Fibroblast of mammary gland (primary cell): Measurements from ENCODE around the gene GSG1L.

Experiments used
- DNase-seq: peaks from one replicate; pipeline ENCODE4 v3.0.0-alpha.2; 2010; ENCODE audit warnings: low read depth
- H3K4me3 ChIP-seq: 2 replicates; pipeline ENCODE4 v1.5.1; 2011; ENCODE audit warnings: low read depth, mild to moderate bottlenecking, low read length, moderate library complexity; ENCODE audit not compliant: control insufficient read depth
- TF ChIP-seq, protein P1 (sequence below): conservative IDR thresholded peaks from 2 replicates; pipeline ENCODE4 v1.5.1; 2011; ENCODE audit warnings: low read depth, low read length, inconsistent platforms; ENCODE audit not compliant: control insufficient read depth, insufficient read depth

GSG1L gene

GRCh38 chr16:27781981-27782880 is 281.3 kb downstream of the GSG1L start:
- no peak for DNase-seq
- H3K4me3 ChIP-seq: no peak overlapping the region
- TF ChIP-seq, protein P1, sequence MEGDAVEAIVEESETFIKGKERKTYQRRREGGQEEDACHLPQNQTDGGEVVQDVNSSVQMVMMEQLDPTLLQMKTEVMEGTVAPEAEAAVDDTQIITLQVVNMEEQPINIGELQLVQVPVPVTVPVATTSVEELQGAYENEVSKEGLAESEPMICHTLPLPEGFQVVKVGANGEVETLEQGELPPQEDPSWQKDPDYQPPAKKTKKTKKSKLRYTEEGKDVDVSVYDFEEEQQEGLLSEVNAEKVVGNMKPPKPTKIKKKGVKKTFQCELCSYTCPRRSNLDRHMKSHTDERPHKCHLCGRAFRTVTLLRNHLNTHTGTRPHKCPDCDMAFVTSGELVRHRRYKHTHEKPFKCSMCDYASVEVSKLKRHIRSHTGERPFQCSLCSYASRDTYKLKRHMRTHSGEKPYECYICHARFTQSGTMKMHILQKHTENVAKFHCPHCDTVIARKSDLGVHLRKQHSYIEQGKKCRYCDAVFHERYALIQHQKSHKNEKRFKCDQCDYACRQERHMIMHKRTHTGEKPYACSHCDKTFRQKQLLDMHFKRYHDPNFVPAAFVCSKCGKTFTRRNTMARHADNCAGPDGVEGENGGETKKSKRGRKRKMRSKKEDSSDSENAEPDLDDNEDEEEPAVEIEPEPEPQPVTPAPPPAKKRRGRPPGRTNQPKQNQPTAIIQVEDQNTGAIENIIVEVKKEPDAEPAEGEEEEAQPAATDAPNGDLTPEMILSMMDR: no peak

- no peak overlapping the region for H3K4me3 ChIP-seq
- TF ChIP-seq, protein P1: no peak
- peak; percentile 7 for DNase-seq
Observed at GRCh38 chr16:27781195-27781524, 282.4 kb downstream of the GSG1L start.

DNA sequence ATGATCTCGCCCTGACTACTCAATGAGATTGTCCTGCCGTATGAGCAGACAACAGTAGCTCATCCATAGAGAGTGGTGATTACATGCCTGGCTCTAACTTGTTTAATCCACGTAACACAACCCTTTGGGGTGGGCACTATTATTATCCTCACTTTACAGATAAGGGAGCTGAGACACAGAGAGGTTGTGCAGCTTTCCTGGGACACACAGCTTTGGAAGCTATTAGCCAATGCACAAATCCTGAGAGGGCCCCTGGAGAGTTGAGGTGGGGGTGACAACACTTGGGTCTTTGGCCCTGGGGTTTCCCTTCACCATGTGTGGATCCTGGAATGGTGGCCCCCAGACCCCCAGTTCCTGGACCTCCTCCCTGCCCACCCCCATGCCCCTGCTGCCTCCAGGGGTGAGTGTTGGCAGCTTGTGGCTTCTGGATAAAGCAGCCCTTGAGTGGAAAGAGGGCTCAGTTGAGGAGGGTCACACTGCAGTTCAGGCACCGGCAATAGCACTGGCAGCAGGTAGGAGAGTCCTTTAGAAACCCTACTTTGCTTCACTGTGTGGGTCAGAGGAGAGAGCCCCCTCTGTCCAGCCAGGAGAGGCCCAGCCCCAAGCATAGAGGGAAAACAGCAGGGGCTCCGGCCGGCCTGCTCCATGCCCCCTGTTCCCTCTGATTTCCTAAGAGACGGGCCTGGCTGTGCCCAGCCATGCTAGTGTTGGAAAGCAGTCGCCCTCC is 282.9 kb downstream of the GSG1L start:
- peak; percentile 26 for DNase-seq
- TF ChIP-seq, protein P1: no peak
- H3K4me3 ChIP-seq: no peak overlapping the region

DNA sequence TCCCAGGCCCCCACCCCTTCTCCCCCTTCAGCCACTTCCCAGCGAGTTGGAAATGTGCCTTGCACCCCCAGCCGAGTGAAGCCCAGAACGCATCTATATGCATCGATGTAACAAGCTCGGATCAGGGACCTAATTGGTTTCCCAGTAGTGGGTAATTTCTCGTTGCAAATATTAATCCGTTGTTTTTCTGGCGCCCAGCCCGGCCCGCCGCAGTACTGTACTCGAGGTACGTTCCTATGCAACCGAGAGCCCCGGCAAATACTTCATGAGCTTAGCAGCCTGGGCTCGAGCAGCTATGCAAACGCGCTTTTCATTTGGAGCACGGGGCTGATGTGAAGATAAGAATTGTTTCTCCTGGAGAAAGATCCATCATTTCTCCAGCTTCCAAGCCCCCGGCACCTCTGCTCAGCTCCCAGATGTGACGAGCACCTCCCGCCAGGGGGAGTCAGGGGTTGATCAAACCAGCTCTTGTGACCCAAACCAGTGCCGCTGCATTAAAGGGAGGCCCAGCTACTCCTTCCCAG is 283.8 kb downstream of the GSG1L start:
- TF ChIP-seq, protein P1: peak; percentile 67
- DNase-seq: peak; percentile 61
- H3K4me3 ChIP-seq: no peak overlapping the region

DNA sequence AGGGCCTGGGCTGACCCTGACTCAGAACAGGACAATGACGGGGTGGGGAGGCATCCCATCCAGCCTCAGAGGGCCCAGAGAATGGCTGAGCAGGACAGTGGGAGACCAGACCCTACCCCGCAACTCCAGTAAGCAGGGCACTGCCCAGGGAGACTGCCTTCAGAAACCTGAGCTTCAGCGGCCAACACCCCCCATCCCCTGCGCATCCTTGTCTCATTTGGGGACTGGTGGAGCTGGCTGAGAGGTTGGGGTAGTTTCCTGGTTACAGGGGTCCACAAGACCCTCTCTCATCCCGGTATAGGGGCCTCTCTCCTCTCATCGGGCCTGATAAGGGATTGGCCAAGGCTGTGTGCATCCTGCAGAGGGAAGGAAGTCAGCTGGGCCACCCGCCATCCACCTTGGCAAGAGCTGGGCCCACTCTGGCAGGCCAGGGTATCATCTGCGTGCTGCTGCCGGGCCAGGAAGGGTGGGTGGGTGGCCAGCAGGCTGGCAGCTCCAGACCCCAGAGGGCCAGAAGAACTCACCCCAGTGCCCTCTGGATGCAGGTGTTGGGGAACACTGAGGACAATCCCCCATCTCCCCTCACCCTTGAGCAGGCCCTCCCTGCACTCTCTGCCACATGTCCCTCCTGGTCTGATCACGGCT is 284.5 kb downstream of the GSG1L start:
- H3K4me3 ChIP-seq: no peak overlapping the region
- TF ChIP-seq, protein P1: no peak
- no peak for DNase-seq

DNA sequence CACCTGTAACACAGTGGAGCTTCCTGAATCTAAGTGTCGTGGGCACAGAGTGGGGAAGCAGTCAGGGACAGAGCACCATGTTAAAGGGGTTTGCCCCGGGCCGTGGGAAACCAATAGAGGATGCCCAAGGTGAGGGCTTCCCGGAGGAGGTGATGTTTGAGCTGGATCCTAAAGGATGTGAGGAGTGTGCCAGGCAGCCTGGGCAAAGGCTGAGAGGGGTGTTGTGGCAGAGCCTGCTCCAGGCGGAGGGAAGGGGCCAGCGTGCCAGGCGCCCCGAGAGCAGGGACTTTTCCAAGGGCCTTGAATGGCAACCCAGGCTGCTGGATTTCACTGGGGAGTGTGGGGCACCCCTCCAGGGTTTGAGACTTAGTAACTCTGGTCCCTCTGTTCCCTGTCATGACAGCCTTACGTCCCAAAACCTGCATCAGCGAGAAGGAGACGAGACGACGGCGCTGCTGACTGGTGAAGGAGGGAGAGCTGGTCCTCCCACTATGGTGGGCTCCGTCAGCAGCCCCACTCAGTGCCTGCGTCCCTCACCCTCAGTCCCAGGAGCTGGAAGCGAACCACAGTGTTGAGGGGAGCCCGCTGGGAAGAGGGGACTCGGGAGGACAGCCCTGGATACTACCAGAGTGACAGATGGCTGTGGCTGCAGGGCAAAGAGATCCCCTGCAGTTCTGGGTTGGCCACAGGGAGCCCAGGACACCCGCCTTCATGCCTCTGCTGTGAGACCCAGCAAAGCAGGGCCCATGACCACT is 285.2 kb downstream of the GSG1L start:
- no peak for DNase-seq
- TF ChIP-seq, protein P1: no peak
- H3K4me3 ChIP-seq: no peak overlapping the region
